GM10847 (cell line): ENCODE data around the gene CORO1C.

Source experiments
- POLR2A ChIP-seq: IDR thresholded peaks from 2 replicates; pipeline ENCODE4 v1.6.1; 2011; ENCODE audit not compliant: insufficient read length; ENCODE audit errors: extremely low read depth

The CORO1C gene

DNA sequence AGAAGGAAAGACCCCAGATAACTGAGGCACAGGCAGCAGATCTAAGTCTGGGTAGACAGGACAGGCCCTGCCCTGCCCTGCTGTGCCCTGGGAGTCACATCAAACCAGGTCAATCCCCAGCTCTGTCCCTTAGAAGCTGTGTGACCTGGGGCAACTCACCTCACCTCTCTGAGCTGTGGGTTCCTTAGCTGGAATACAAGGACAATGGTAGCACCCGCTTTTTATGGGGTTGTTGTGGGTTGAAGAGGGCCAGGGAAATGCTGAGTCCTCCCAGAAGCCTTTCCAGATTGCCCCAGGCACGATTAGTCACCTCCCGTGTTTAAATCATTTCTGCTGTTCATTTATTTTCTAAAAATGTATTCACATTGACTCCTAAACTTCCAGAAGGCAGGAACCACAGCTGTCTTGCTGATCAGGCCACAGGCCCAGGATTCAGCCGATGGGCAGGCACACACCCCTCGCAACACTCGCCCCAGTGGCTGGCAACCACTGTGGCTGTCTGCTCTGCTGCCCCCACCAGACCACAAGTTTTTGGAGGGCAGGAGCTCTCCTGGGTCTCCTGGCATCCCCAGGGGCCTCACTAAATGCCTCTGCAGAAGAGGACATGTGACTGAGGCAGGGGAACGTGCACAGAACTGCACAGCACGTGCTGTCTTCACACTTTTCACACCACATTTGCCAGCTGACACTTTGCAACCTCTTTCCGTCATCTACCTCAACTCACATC lies 100.7 kb downstream of the CORO1C start:
- no peak for TF ChIP-seq POLR2A

- TF ChIP-seq POLR2A, result no peak
Measured at GRCh38 chr12:108629824-108630476, 101.4 kb downstream of the CORO1C start.

DNA sequence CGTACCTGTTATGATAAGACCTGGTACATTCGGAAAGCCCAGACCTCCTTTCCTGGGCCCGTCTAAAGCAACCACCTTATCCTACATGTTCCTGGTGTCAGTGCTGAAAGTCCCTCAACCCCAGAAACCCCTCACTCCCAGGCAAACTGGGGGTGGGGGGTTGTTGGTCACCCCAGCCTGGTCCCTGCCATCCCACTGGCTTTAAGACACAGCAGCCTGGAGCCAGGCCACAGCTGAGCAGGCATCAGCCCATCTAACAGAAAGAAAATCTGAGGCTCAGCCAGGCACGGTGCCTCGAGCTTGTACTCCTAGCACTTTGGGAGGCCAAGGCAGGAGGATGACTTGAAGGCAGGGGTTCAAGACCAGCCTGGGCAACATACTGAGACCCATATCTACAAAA lies 102.2 kb downstream of the CORO1C start:
- no peak for TF ChIP-seq POLR2A

DNA sequence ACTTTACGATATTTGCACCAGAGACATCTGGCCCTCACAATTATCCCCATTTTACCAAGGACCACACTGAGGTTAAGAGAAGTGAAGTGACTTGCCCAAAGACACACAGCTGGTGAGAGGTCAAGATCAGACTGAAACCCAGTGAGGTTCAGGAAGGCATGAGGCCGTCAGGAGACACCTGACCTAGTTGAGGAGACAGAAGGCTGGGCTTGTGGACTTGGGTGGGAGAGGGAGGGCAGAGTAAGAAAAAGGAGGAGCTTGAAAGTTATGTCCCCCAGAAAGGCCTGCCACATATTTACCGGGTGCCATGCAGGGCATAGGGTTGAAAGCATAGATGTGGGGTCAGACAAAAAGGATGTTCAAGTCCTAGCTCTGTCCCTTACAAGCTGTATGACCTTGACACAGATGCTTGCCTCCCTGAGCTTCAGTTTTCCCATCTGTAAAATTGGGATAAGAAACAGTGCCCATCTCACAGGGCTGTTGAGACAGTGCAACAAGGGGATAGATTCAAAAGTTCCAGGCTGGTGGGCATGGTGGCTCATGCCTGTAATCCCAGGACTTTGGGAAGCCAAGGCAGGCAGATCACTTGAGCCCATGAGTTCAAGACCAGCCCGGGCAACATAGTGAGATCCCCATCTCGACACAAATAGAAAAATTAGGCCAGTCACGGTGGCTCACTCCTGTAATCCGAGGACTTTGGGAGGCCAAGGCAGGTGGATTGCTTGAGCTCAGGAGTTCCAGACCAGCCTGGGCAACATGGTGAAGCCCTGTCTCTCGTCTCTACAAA lies 104.0 kb downstream of the CORO1C start:
- no peak for TF ChIP-seq POLR2A

DNA sequence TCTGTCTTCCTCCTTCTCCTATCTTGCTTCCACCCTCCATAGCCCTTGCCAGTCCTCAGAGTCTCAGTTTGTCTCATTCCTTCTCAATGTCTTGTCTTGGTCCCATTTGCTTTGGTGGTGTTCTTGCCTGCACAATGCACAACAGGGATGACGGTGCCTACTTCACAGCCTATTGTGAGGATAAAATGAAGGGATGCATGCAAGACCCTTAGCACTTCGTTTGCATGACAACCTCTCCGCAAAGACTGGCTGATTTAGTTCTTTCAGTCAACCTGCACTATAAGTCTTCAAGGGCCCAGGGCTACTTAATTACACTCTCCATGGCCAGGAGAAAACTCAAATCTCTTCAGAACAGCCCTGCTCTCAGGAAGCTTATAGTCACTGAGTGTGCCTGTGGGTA lies 106.1 kb downstream of the CORO1C start:
- no peak for TF ChIP-seq POLR2A

DNA sequence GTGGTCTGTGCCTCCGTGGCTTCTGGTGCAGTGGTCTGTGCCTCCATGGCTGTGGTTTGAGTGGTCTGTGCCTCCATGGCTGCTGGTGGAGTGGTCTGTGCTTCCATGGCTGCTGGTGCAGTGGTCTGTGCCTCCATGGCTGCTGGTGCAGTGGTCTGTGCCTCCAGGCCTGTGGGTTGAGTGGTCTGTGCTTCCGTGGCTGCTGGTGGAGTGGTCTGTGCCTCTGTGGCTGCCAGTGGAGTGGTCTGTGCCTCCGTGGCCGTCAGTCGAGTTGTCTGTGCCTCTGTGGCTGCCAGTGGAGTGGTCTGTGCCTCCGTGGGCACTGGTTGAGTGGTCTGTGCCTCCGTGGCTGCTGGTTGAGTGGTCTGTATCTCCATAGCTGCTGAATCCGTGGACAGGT lies 107.7 kb downstream of the CORO1C start:
- TF ChIP-seq POLR2A, result no peak

DNA sequence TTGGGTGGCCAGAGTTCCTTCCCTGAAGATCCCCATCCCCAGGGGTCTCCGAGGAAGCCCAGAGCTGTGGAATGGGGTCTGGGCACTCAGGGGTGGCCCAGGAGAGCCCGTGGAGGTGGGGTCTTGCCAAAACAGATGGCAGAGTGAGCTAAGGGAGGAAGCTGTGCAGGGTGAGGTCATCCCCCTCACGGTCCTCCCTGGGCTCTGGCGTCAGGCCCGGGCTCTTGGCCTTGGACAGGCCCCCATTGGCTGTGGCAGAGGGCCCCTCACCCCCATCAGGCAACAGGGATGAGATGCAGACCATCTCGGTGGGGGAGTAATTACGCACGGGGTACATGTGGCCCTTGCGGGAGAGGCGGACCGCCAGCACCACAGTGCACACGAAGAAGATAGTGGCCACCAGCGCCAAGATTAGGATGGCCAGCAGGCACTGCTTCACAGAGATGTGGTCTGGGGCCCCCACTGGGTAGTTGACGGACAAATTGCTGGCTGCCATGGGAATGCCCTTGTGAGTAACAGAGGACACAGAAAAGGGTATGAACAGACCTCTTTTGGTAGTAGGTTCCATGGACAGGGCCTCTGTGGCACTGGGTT lies 108.3 kb downstream of the CORO1C start:
- no peak for TF ChIP-seq POLR2A

DNA sequence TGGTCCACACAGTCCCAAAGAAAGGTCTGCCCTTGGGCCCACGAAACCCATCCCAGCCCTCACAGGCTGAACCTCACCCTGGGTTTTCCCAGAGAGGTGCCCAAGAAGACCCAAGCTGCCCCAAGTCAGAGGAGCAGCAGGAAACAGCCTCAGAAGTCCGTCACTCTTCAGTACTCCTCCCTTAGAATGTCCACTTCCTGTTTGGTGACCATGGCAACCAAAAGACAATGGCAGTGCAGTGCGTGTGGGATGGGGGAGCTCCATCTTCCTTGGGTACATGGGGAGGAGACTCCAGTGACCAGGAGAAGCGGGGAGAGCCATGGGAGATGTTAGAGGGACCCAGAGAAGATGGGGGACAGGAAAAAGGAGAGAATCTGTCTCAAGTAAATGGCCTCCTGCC lies 108.9 kb downstream of the CORO1C start:
- no peak for TF ChIP-seq POLR2A

DNA sequence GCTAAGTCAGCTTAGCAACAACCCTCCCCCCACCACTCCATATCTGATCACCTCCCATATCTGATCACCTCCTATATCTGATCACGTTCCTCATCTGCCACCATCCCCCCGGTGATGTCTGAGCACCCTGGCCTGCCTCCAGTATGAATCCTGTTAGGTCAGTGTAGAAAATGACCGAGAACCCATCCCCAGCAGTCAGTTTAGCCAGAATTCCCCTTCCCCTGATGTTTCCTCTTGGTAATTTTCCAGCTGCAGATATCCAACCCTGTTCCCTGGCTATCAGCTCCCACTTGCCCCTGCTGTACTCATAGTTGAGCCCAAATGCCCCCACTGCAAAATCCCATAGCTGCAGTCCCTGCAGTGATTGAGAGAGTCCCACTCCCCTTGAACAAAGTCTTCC lies 110.2 kb downstream of the CORO1C start:
- TF ChIP-seq POLR2A, result no peak

GRCh38 chr12:108620236-108620879 lies 111.0 kb downstream of the CORO1C start:
- TF ChIP-seq POLR2A, result no peak

DNA sequence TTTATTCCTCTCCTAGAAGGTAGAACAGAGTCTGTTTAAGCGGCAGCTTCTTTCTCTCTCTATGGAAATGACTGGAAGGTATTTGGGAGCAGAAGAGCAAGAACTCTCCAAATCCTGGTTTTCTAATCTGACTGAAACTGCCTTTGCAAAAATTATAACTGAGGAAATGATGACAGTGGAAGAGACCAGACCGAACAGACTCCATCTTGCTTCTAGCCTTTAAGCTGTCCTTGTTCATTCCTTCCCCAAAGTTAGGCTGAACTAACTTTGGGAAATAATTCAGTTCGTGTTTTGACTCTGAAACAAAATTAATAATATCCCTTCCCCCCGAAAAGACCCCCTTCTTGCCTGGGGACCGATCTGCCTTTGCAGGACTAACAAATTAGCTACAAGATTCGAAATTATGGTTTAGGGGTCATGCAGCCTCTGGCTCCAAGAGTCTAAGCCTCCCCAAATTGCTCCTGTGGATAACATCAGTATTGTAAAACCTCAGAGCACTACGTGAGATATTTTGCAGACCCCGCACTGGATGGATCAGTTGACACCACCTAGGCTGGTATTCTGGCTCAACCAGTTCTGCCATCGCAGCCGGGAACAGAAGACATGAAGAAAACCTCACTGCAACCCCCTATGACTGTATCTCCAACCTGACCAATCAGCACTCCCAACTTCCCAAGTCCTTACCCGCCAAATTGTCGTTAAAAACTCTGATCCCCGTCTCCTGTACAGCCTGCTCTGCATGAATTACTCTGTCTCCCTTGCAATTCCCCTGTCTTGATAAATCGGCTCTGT lies 111.8 kb downstream of the CORO1C start:
- no peak for TF ChIP-seq POLR2A

DNA sequence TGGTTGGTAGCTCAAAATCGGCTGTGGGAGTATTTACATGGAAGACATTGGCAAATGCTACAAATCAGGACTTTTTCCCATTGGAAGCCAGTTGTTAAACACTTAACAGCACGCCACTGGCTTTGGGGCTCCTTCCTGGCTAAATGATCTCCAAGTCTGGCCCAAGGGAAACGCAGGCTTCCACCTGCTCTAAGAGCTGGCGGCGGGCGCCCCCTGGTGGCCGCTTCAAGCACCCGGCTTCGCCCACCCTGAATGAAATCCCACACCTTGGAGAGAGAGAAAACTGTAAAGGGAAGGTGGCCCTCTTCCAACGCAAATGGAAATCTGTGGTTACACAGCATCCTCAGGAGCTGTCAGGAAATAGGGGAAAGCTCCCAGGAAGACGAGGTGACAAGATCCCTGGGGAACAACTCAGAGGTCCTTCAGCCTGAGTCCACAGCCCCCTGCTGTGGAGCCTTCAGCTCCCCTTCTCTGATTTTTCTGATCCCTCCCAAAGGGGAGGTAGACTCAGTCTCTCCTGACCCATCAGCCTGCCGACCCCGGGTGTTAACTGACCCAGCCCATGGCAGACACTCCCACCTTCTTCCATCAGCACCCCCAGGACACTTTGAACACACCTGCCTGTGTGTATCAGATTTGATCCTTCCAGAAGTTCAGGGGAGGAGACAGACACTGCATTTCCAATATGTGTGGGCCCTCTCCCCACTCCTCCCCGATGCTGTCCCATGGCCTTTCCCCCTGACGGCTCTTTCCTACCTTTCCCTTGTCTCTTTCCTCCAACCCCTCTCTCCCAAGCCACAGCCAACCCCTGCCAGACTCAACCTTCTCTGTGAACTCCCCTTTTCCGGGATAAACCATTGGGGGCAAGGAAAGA lies 113.0 kb downstream of the CORO1C start:
- no peak for TF ChIP-seq POLR2A
